NCI-H2196 (cell line): Measurements from ENCODE around the gene CUBN.

ENCODE experiments used
- DNase-seq: peaks from one replicate; lab custom pipeline; 2025; ENCODE audit not compliant: unreplicated experiment; lab: John Stamatoyannopoulos, UW

The CUBN gene

GRCh38 chr10:16799621-16800020 lies 330.0 kb downstream of the CUBN start:
- no peak for DNase-seq

GRCh38 chr10:16798571-16798970 lies 331.0 kb downstream of the CUBN start:
- no peak for DNase-seq

- DNase-seq, result no peak
Measured at GRCh38 chr10:16795410-16796073, 334.1 kb downstream of the CUBN start.

GRCh38 chr10:16794005-16794404 lies 335.6 kb downstream of the CUBN start:
- DNase-seq, result no peak

- DNase-seq, result no peak
Measured at GRCh38 chr10:16792675-16793074, 336.9 kb downstream of the CUBN start.

- DNase-seq, result no peak
Measured at GRCh38 chr10:16789765-16790164, 339.8 kb downstream of the CUBN start.

- no peak for DNase-seq
Measured at GRCh38 chr10:16789261-16789660, 340.4 kb downstream of the CUBN start.

- DNase-seq, result no peak
Measured at GRCh38 chr10:16788778-16789177, 340.8 kb downstream of the CUBN start.

GRCh38 chr10:16788125-16788524 lies 341.5 kb downstream of the CUBN start:
- DNase-seq, result no peak

- no peak for DNase-seq
Measured at GRCh38 chr10:16787361-16787791, 342.2 kb downstream of the CUBN start.

- DNase-seq, result no peak
Measured at GRCh38 chr10:16780338-16780880, 349.2 kb downstream of the CUBN start.

- DNase-seq, result no peak
Measured at GRCh38 chr10:16779384-16779915, 350.2 kb downstream of the CUBN start.

- peak; percentile 48 for DNase-seq
Measured at GRCh38 chr10:16777473-16778370, 351.9 kb downstream of the CUBN start.

GRCh38 chr10:16776896-16777295 lies 352.7 kb downstream of the CUBN start:
- no peak for DNase-seq
